Measurements from ENCODE around the gene MPI.

DNA sequence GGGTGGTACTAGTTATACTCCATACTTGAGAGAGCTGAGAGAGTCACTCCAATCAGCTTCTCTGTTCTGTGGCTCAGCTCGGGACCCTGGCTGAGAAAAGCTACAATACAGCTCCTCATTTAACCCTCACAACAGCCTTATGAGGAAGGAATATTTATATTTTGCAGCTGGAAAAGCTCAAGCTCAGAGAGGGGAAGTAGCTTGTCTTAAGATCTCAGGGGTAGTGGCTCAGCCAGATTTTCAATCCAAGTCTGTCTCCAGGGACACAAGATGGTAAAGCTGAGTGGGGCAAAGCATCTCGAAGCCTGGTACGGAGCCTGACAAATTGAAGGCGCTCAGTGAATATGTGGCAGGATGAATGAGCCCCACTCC, 31.5 kb upstream of the MPI start:
- TF ChIP-seq, protein P1, sequence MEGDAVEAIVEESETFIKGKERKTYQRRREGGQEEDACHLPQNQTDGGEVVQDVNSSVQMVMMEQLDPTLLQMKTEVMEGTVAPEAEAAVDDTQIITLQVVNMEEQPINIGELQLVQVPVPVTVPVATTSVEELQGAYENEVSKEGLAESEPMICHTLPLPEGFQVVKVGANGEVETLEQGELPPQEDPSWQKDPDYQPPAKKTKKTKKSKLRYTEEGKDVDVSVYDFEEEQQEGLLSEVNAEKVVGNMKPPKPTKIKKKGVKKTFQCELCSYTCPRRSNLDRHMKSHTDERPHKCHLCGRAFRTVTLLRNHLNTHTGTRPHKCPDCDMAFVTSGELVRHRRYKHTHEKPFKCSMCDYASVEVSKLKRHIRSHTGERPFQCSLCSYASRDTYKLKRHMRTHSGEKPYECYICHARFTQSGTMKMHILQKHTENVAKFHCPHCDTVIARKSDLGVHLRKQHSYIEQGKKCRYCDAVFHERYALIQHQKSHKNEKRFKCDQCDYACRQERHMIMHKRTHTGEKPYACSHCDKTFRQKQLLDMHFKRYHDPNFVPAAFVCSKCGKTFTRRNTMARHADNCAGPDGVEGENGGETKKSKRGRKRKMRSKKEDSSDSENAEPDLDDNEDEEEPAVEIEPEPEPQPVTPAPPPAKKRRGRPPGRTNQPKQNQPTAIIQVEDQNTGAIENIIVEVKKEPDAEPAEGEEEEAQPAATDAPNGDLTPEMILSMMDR (tag by site-specific recombination; IDR thresholded peaks at IDR 0.05) = no peak
- no peak for TF ChIP-seq EGR2 (tag by site-specific recombination; IDR thresholded peaks at IDR 0.05; ENCODE audit: low read depth)
- no peak for TF ChIP-seq ZNF146 (tag by site-specific recombination; IDR thresholded peaks at IDR 0.05)
- TF ChIP-seq ZNF2 (tag by site-specific recombination; IDR thresholded peaks at IDR 0.05) = no peak
- TF ChIP-seq, protein P2, sequence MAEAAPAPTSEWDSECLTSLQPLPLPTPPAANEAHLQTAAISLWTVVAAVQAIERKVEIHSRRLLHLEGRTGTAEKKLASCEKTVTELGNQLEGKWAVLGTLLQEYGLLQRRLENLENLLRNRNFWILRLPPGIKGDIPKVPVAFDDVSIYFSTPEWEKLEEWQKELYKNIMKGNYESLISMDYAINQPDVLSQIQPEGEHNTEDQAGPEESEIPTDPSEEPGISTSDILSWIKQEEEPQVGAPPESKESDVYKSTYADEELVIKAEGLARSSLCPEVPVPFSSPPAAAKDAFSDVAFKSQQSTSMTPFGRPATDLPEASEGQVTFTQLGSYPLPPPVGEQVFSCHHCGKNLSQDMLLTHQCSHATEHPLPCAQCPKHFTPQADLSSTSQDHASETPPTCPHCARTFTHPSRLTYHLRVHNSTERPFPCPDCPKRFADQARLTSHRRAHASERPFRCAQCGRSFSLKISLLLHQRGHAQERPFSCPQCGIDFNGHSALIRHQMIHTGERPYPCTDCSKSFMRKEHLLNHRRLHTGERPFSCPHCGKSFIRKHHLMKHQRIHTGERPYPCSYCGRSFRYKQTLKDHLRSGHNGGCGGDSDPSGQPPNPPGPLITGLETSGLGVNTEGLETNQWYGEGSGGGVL (tag by site-specific recombination; IDR thresholded peaks at IDR 0.05) = no peak
- TF ChIP-seq YY2 (tag by site-specific recombination; IDR thresholded peaks at IDR 0.05) = no peak
- no peak for TF ChIP-seq ZNF324 (tag by site-specific recombination; IDR thresholded peaks at IDR 0.05)
- no peak for TF ChIP-seq REST (tag by site-specific recombination; IDR thresholded peaks at IDR 0.05)

All from HEK293 (cell line).